NOMO-1 (cell line): ENCODE measurements around the gene PYHIN1.

Source experiments
- DNase-seq, 2 experiments: peaks; one replicate each; lab custom pipeline; 2025; ENCODE audit not compliant: unreplicated experiment in 2 of 2; lab: John Stamatoyannopoulos, UW

Gene PYHIN1

DNA sequence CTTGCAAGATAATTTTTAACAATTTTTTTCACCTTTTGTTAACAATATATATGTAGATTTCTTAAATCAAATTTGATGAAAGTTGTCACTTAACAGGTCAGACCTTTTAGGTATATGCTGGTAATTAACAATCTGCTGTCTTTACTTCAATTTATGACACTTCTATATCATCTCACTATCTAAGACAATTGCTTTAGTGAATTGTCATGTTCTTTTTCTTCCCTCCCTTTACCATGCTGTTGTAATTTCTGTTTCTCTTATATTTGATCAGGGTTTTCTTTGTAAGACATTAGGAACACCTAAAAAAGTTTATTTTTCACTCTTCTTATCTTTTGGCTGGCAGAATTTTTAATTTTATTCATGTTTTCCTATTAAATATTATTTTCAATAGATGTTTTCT, 80.4 kb downstream of the PYHIN1 start:
- DNase-seq, result no peak

DNA sequence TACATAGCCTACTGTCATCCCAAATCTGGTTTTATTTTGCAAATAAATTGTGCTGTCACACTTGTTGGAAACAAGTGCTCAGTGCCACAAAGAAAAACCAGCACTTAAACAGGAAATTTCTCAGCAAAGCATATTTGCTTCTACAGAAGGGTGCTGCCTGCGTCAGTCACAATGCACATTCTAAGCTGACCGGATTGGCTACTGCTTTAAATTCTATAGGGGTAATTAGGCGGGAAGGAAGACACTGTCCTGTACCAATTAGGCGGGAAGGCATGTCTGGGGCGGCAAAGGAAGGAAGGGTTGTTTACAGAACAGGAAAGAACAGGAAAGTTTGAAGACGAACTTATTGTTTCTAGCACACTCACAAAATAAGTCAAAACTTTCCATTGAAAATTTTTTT, 81.1 kb downstream of the PYHIN1 start:
- peak; percentile 8 to 24 for DNase-seq

DNA sequence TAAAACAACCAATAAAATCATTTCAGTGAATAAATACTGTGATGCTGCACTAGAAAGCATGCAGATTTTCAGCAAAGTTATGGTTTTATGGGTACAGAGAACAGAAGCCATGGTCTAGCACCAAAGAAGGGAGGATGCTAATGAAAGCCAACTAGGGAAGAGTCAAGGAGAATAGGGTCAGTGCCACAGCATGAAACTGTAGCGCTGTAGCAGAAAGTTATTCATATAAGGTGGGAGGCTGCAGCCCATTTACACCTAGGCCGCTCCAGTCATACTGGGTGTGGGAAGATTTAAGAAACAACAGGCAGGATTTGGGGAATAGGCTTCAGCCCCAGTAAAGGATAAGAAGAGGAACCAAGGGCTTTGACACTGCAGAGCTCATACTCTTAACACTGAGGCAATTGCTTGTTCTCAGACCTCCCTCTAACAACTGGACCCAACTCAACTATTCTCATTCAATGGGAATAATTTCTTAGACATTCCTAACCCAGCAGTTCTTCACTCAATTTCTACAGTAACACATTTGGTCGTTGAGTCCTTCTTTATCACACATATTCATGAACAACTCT, 82.7 kb downstream of the PYHIN1 start:
- DNase-seq, result no peak

DNA sequence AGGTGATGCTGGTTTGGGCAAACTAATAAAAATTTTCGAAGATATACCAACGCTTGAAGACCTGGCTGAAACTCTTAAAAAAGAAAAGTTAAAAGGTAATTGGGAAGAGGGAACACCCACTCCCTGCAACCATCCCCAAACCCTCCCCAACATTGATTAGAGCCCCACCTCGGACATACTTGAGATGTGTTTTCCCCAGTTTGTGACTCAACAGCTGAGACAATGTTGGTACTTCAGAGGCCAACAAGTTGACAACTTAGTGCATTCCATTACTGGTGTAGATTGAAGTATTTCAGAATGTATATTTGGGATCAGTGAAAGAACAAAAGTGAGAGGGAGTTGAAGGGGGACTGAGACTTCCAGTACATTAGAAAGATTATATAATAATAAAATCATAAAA, 83.5 kb downstream of the PYHIN1 start:
- no peak for DNase-seq

DNA sequence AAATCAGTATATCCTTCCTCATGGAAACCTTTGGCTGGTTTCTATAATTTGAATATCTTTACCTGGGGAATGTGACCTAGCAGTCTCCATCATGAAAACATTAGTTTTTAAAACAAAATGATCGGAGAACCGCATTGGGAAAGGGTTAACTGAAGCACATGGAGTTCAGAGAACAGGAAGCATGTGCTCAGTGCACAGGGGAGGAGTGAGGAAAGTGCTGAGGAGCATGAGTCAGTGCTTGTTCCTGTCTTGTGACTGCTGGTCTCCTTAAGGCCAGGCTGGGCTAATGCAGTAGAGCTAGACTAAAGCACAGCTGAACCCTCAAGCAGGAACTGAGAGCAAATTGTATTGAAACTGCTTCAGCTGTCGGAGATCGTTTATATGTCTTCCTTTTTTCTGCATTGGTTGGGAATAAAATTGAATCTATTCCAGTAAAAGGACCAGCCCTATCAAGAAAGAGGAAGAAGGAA, 84.1 kb downstream of the PYHIN1 start:
- peak; percentile 93 to 98 for DNase-seq

DNA sequence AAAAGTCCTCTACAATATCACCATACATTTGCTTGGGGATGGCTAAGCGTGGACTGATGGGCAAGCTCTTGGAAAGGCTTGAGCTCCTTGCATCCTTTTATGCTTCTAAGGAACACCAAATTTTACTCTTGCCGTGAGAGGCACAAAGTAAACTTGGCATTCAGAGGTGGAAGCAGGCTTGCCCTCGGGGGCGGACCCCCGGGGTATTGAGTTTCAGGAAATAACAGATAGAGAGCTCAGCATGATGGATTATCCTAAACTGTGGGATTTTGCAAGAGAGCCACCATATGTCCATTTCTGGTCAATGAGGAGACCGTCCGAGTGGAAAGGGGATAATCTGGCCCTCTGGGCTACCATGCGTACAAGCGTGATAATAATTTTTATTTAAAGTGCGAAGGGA, 92.4 kb downstream of the PYHIN1 start:
- DNase-seq, result no peak

DNA sequence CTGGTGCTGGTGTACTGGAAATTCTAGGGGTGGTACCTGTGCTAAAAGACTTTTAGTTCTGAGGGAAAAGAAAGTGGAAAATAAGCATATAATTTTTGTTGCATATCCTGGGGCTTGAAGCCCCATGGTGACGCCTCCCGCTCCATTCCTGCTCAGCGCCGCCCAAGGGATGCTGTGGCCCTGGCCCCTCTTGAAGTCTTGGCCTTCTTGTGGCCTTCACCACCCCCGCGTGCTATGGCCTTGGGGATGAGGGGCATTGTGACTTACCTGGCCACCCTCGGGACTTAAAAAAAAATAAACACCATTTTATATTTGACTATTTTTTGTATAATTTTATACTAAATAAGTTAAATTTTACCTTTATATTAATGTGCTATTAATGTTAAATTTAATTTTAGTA, 93.7 kb downstream of the PYHIN1 start:
- no peak for DNase-seq
